GM12864 (cell line): ENCODE data around the gene ATP5F1A.
"Not testable (repeated sequence)": the region's sequence is repeated elsewhere in the genome, so short reads cannot be mapped to it uniquely, and the experiment has no call there.

ENCODE experiments used
- DNase-seq: peaks from one replicate; pipeline ENCODE4 v3.0.0-alpha.2; 2011; ENCODE audit warnings: low read depth
- H3K4me3 ChIP-seq: 2 replicates; pipeline ENCODE4 v1.5.1; 2011; ENCODE audit warnings: mild to moderate bottlenecking, low read depth, low read length, control low read depth
- TF ChIP-seq, protein P1 (sequence below): IDR thresholded peaks from 2 replicates; pipeline ENCODE4 v1.5.1; 2011; ENCODE audit warnings: low read depth, mild to moderate bottlenecking, moderate library complexity, low read length, control low read depth, inconsistent platforms; ENCODE audit errors: missing control alignments

The ATP5F1A gene

DNA sequence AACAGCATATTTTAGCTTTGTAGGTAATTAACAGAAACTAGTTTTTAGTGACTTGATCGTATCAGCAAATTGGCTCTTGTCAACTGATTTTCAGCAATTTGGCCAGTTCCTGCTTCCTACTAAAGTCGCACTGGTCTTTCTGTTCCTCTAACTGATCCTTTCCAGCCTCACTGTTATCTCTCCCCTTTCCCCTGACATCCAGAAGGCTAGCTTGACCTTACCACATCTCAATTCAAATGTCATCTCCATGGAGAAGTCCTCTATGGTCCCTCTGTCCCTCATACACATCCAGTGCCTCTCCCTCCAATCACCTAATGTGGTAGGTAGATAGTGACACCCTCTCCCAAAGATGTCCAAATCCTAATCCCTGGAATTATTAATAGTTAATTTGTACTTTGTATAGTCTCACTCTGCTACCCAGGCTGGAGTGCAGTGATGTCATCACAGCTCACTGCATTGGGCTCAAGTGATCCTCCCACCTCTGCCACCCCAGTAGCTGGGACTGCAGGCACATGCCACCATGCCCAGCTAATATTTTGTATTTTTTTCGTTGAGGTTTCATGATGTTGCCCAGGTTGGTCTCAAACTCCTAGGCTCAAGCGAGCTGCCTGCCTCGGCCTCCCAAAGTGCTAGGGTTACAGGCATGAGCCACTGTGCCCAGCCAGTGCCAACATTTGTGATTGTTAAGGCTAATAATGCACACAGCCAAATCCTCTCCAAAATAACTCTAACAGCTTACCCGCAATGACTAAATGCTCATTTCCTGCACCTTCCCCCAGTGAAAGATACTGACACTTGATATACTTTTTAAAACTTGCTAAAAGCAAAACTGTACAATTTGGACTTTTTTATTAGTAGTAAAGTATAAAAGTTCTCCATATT lies 42.9 kb downstream of the ATP5F1A start:
- DNase-seq, result no peak
- H3K4me3 ChIP-seq, result no peak overlapping the region
- TF ChIP-seq, protein P1, sequence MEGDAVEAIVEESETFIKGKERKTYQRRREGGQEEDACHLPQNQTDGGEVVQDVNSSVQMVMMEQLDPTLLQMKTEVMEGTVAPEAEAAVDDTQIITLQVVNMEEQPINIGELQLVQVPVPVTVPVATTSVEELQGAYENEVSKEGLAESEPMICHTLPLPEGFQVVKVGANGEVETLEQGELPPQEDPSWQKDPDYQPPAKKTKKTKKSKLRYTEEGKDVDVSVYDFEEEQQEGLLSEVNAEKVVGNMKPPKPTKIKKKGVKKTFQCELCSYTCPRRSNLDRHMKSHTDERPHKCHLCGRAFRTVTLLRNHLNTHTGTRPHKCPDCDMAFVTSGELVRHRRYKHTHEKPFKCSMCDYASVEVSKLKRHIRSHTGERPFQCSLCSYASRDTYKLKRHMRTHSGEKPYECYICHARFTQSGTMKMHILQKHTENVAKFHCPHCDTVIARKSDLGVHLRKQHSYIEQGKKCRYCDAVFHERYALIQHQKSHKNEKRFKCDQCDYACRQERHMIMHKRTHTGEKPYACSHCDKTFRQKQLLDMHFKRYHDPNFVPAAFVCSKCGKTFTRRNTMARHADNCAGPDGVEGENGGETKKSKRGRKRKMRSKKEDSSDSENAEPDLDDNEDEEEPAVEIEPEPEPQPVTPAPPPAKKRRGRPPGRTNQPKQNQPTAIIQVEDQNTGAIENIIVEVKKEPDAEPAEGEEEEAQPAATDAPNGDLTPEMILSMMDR, result no peak

DNA sequence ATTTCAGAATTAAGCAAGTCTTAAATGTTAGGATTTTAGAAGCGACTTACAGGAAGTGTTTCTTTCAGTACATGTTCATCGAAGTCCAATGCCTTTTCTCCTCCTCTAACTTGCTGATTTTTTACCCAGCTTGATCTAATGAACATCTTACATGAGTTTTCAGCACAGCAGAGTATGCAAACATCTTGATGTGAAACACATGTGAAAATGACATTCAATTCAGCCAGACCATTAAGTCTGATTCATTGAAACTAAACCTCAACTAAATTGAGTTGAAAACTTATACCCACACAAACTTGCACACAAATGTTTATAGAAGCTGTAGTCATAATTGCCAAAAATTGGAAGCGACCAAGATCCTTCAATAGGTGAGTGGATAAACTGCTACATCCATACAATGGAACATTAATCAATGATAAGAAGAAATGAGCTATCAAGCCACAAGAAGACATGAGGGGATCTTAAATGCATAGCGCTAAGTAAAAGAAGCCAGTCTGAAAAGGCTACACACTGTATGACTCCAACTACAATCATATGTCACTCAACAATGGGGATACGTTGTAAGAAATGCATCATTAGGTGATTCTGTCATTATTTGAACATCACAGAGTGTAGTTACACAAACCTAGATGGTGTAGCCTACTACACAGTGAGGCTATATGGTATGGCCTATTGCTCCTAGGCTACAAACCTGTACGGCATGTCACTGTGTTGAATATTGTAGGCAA lies 44.6 kb downstream of the ATP5F1A start:
- no peak overlapping the region for H3K4me3 ChIP-seq
- DNase-seq, result no peak
- TF ChIP-seq, protein P1, result no peak

DNA sequence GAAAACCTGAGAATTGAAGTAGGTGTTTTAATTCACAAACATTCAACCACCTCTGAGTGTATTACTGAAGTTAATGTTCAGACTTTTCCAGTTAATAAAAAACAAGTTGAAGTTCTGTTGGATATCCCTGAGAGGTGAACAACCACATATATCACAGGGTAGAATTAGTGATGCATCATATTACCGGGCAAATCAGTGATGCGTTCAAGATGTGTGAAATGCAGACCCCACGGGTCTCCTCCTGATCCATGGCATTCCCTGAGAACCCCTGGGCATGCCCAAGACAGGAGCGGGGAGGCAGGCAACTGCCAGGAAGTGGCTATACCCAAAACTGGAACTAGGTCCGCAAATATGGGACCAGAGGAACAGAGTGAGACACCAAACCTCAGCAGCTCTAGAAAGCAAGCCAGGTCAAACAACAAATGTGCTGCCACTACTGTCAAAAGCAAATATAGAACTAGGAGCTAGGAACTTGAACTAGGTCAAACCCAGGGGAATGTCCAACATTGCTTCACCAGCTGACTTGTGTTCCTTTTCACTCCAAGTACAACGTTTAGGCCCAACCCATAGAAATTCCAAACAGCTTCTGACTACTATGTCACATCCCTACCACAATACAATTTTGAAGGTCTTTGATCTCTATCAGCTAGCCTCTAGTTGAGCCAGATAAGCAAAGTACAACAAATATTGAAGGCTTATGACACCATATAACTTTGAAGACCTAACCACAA lies 46.2 kb downstream of the ATP5F1A start:
- DNase-seq, result no peak
- TF ChIP-seq, protein P1, result no peak
- H3K4me3 ChIP-seq, result no peak overlapping the region

DNA sequence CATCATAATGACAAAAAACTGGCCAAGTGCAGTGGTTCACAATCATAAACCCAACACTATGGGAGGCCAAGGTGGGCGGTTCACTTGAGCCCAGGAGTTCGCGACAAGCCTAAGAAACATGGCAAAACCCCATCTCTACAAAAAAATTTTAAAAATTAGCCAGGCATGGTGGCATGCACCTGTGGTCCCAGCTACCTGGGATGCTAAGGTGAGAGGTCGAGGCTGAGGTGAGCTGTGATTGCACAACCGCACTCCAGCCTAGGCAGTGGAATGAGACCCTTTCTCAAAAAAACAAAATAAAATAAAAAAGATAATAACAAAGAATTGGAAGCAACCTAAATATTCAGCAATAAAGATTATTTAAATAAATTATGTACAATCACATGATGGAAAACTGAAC lies 47.8 kb downstream of the ATP5F1A start:
- no peak for DNase-seq
- no peak overlapping the region for H3K4me3 ChIP-seq
- TF ChIP-seq, protein P1, result no peak

DNA sequence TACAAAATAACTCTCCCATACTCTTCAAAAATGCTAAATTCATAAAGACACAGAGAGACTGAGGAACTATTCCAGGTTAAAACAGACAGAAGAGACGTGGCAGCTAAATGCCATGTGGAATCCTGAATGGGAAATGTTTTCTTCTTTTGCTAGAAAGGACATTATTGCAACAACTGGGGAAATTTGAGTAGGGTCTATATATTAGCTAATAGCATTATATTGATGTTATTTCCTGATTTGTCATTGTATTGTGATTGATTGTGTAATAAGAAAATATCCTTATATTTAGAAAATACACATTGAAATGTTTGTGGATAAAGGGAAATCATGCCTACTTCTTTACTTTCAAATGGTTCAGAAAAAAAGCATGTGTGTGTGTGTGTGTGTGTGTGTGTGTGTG lies 49.5 kb downstream of the ATP5F1A start:
- H3K4me3 ChIP-seq, result no peak overlapping the region
- TF ChIP-seq, protein P1, result no peak

DNA sequence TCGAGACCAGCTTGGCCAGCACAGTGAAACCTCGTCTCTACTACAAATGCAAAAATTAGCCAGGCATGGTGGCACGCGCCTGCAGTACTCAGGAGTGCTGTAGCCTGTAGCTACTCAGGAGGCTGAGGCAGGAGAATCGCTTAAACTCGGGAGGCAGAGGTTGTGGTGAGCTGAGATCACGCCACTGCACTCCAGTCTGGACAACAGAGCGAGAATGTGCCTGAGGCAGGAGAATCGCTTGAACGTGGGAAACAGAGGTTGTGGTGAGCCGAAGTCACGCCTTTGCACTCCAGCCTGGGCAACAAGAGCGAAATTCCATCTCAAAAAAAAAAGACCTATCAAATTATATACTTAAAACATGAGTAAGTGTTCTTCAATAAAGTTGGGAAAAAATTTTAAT lies 50.7 kb downstream of the ATP5F1A start:
- not testable (repeated sequence) for DNase-seq, H3K4me3 ChIP-seq

More for the DNA sequence above, 49.5 kb downstream of the ATP5F1A start:
- DNase-seq, result no peak

DNA sequence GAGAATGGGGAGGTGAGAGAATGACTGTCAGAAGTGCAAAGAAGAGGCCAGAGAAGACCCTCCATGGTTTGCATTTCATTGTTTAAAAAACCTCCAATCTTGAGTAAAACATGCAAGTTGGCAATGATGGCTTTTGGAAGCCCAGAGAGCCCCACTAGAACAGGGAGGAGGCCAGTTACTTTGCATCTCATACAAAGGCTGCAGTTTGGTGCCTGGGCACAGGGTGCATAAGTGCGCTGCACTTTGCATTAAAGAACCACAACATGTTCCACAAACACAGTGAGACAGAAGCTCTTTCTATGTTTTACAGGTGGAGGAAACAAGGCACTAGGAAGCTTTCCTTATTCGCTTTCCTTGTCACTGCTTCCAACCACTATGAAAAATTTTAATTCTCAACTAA lies 51.4 kb downstream of the ATP5F1A start:
- TF ChIP-seq, protein P1, result no peak
- H3K4me3 ChIP-seq, result no peak overlapping the region
- no peak for DNase-seq
